ENCODE results near the gene AZI2. TPM values are rescaled to one million over a fixed set of nuclear protein-coding genes. Genes with fewer than 3 reads are reported as not detected.
A peak's percentile ranks its signal among the peaks of the same experiment; 100 is the strongest.

The AZI2 gene
- total RNA-seq, 1 experiment from 2014 or later = 27.0 TPM

DNA sequence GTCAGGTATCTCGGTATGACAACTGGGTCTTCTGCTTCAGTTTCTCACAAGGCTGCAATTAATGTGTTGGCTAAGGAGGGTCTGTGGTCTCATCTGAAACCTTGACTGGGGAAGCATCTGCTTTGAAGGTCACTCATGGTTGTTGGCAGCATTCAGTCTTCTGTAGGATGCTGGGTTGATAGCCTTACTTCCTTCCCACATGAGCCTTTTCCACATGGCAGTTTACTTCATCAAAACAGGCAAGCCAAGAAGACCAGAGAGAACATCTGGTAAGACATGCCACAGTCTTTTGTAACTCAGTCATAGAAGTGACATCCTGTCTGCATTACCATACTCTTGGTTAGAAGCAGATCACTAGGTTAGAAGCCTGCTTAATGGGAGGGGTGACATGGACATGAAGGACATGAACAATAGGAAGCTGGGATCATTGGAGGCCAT, 57.7 kb downstream of the AZI2 start:
- no peaks in the 10 kb centered on the region for H3K27me3 ChIP-seq (ENCODE audit: control insufficient read depth, insufficient read depth, low read length)
- H3K4me3 ChIP-seq (ENCODE audit: insufficient read depth, low read depth, low read length) = no peak overlapping the region
- no peaks in the 10 kb centered on the region; the same call in 1 of the 2 replicates for H3K36me3 ChIP-seq (replicated peaks; ENCODE audit: control insufficient read depth, insufficient read depth, low read length)
- DNase-seq = no peak

DNA sequence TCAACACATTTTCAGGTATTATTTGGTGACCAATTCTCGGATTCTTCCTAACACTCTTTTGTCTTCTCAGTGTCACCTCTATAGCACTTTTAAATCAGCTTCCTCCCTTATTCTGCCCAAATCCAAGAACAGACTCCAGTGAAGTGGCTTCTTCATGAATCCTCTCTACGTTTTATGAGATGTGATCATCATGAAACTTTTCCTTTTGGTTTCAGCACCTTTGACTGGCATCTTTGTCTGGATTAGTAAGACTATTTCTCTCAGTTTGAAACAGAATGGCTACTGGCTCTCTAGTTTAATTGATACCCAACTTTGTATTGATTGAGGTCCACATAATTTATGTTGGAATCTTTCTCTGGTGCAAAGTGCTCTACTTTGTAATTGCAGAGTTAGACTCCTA, 61.6 kb downstream of the AZI2 start:
- DNase-seq = no peak
- H3K4me3 ChIP-seq (ENCODE audit: insufficient read depth, low read depth, low read length) = no peak overlapping the region
- no peaks in the 10 kb centered on the region; the same call in 1 of the 2 replicates for H3K36me3 ChIP-seq (replicated peaks; ENCODE audit: control insufficient read depth, insufficient read depth, low read length)
- no peaks in the 10 kb centered on the region for H3K27me3 ChIP-seq (ENCODE audit: control insufficient read depth, insufficient read depth, low read length)

DNA sequence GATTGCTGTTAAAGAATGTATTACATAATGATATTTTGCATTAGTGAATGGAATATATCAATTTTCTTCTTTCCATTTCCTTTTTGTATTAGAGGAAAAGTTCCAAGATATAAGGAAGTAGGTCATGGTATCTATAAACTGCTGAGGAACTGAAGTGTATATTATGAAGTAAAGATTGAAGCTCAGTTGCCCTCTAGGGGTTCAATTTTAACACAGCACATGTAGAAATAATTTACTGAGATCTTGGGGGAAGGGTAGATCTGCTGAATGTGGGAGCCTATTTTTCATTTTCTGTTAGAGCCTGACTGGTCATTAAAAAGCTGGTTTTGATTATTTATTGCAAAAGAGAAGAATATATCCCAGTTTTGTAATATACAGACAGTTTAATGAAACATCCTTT, 62.0 kb downstream of the AZI2 start:
- DNase-seq = peak; percentile 6
- H3K27me3 ChIP-seq (ENCODE audit: control insufficient read depth, insufficient read depth, low read length) = no peaks in the 10 kb centered on the region
- H3K36me3 ChIP-seq (replicated peaks; ENCODE audit: control insufficient read depth, insufficient read depth, low read length) = no peaks in the 10 kb centered on the region; the same call in 1 of the 2 replicates
- H3K4me3 ChIP-seq (ENCODE audit: insufficient read depth, low read depth, low read length) = no peak overlapping the region

DNA sequence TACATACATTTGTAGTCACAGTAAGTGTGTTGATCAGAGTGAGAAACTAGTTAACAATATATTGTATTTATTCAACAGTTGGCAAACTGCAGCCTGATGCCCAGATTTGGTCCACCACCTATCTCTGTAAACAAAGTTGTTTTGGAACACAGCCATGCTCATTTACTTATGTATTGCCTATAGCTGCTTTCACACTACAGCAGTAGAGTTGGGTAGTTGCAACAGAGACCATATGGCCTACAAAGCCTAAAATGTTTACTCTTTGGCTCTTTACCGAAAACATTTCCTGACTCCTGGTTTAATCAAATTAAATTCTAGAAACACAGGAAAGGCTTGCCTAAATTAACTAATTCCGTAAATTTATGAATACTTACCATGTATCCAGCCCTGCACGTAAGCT, 67.8 kb downstream of the AZI2 start:
- Histone ChIP-seq H3K4me3 (ENCODE audit: insufficient read depth, low read depth, low read length) (no peak overlapping the region), H3K27me3 (ENCODE audit: control insufficient read depth, insufficient read depth, low read length) (no peaks in the 10 kb centered on the region), H3K36me3 (replicated peaks; ENCODE audit: control insufficient read depth, insufficient read depth, low read length) (no peaks in the 10 kb centered on the region; the same call in 1 of the 2 replicates)
- DNase-seq = no peak

DNA sequence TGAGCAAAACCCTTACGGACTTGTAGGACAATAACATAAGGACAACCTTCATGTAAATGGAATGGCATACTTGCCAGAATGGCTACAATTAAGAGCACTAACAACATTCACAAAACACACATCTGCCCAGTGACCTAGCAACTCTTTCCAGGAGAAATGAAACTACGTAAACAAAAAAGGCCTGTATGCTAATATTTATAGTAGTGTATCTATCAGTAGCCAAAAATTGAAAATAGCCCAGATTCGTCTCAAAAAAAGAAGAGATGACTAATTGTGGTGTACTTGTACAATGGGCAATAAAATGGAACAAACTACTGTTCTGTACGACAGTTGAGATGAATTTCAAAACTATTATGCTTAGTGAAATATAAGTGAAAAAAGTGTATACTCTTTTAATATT, 68.9 kb downstream of the AZI2 start:
- Histone ChIP-seq H3K27me3 (ENCODE audit: control insufficient read depth, insufficient read depth, low read length) (no peaks in the 10 kb centered on the region), H3K4me3 (ENCODE audit: insufficient read depth, low read depth, low read length) (no peak overlapping the region), H3K36me3 (replicated peaks; ENCODE audit: control insufficient read depth, insufficient read depth, low read length) (no peaks in the 10 kb centered on the region; the same call in none of the 2 replicates)
- no peak for DNase-seq

DNA sequence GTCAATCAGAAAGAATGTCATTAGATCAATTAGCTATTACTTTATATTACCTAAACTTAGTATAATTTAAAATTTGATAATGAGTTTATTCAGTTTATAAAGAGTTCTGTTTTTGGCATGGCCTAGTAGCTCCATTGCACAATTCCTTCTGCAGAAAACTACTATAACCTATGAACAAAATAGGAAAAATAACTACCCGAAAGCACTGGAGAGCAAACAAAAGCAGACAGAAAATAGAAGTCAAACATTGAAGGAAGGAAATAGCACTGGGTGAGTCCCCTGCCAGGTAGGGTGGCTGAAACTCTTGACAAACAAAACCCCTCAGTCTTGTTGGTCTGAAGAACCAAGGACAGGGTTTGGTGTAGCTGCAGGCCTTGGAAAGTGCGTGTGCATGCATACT, 69.7 kb downstream of the AZI2 start:
- DNase-seq = no peak
- Histone ChIP-seq H3K27me3 (ENCODE audit: control insufficient read depth, insufficient read depth, low read length) (no peaks in the 10 kb centered on the region), H3K4me3 (ENCODE audit: insufficient read depth, low read depth, low read length) (no peak overlapping the region)

DNA sequence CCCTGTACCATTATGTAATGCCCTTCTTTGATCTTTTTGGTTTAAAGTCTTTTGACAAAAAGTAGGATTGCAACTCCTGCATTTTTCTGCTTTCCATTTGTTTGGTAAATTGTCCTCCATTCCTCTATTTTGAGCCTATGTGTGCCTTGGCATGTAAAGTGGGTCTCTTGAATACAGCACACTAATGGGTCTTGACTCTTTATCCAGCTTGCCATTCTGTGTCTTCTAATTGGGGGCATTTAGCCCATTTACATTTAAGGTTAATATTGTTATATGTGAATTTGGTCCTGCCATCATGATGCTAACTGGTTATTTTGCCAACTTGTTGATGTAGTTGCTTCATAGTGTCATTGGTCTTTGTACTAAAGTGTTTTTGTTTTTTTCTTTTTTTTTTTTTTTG, 74.8 kb downstream of the AZI2 start:
- Histone ChIP-seq H3K36me3 (replicated peaks; ENCODE audit: control insufficient read depth, insufficient read depth, low read length) (no peaks in the 10 kb centered on the region; the same call in none of the 2 replicates), H3K27me3 (ENCODE audit: control insufficient read depth, insufficient read depth, low read length) (no peaks in the 10 kb centered on the region), H3K4me3 (ENCODE audit: insufficient read depth, low read depth, low read length) (no peak overlapping the region)
- no peak for DNase-seq

More for the DNA sequence above, 69.7 kb downstream of the AZI2 start:
- H3K36me3 ChIP-seq (replicated peaks; ENCODE audit: control insufficient read depth, insufficient read depth, low read length) = no peaks in the 10 kb centered on the region; the same call in none of the 2 replicates

Other genes with a start within 250 kb of the AZI2 start
- 19.2 and 30.9 TPM in 2 replicates for gene CMC1, start 107.2 kb downstream of the AZI2 start, total RNA-seq (2014; rRNA removed; shearing (Covaris generic))
- 0.28 and 0.48 TPM in 2 replicates for gene ZCWPW2, start 103 bp downstream of the AZI2 start, total RNA-seq (2014; rRNA removed; shearing (Covaris generic))